ENCODE measurements around the gene C17orf114.

C17orf114 gene

GRCh38 chr17:4846635-4847390, 44.7 kb upstream of the C17orf114 start:
- TF ChIP-seq CTCF (conservative IDR thresholded peaks at IDR 0.05; ENCODE audit: low read depth, low read length) (no peak), SMC3 (IDR thresholded peaks at IDR 0.05; ENCODE audit: low read depth, low read length) (no peak), CHD1 (IDR thresholded peaks at IDR 0.05; ENCODE audit: low read depth, low read length) (no peak), BHLHE40 (IDR thresholded peaks at IDR 0.05; ENCODE audit: low read depth, low read length) (no peak), RFX5 (IDR thresholded peaks at IDR 0.05; ENCODE audit: low read depth, low read length) (no peak), RAD21 (IDR thresholded peaks at IDR 0.05; ENCODE audit: low read length) (no peak), CEBPB (IDR thresholded peaks at IDR 0.05; ENCODE audit: low read depth, low read length) (no peak), MXI1 (IDR thresholded peaks at IDR 0.05; ENCODE audit: borderline replicate concordance, low read depth, low read length) (no peak), MAZ (IDR thresholded peaks at IDR 0.05; ENCODE audit: borderline replicate concordance, low read depth, low read length) (no peak), NFE2L2 (IDR thresholded peaks at IDR 0.05; ENCODE audit: low read depth, low read length) (no peak), RCOR1 (IDR thresholded peaks at IDR 0.05; ENCODE audit: insufficient replicate concordance, low read length) (no peak), FOS (IDR thresholded peaks at IDR 0.05; ENCODE audit: low read depth, low read length) (no peak), ELK1 (IDR thresholded peaks at IDR 0.05; ENCODE audit: borderline replicate concordance, low read depth, low read length) (no peak)
- DNase-seq (no peak), ATAC-seq (ENCODE audit: low read depth) (no peak)
- 84% methylated on average over 5 of the region's 13 CpGs; no CpG with 5 or more reads in 1 of the 2 experiments for WGBS, 2 experiments (ENCODE audit: extremely low coverage in 2 of 2, insufficient read length in 1 of 2)
- dilution Hi-C loops (cut with HindIII; ENCODE audit: low sequenced_read_pairs, unreplicated experiment): no loop called here
- Histone ChIP-seq H2AFZ (replicated peaks; ENCODE audit: low read length, poor library complexity) (no peak overlapping the region), H2BK15ac (ENCODE audit: low read depth, low read length) (no peak overlapping the region), H2BK5ac (ENCODE audit: low read depth, low read length, poor library complexity, severe bottlenecking) (no peak overlapping the region), H3K23ac (ENCODE audit: low read depth, low read length) (no peak overlapping the region), H3K4me3 (ENCODE audit: insufficient read depth, low read depth, low read length) (no peak overlapping the region), H3K4ac (ENCODE audit: low read depth, low read length) (no peak overlapping the region), H3K9me3 (ENCODE audit: control insufficient read depth, insufficient read depth, low read length) (no peaks in the 10 kb centered on the region), H3K4me2 (ENCODE audit: low read depth, low read length) (no peak overlapping the region), H3K56ac (ENCODE audit: extremely low read depth, insufficient read depth, low read length) (no peak overlapping the region), H3K27me3 (ENCODE audit: control insufficient read depth, insufficient read depth, low read length) (no peaks in the 10 kb centered on the region), H2BK120ac (ENCODE audit: low read depth, low read length) (no peak overlapping the region), H3K79me1 (ENCODE audit: low read depth in 1 of 2, low read length in 2 of 2) (peaks cover 51 to 82% of the 10 kb centered on the region in 2 experiments), H3K18ac (ENCODE audit: low read depth, low read length) (no peak overlapping the region), H3K9me1 (ENCODE audit: insufficient read depth, low read length) (peaks cover 18% of the 10 kb centered on the region; the same call in 1 of the 2 replicates), H2BK20ac (ENCODE audit: low read depth, low read length) (no peak overlapping the region), H2AK9ac (replicated peaks; ENCODE audit: low read depth, low read length, poor library complexity) (no peak overlapping the region), H4K5ac (ENCODE audit: low read depth, low read length) (no peak overlapping the region), H3K36me3 (ENCODE audit: control insufficient read depth, insufficient read depth, low read length) (peaks cover 2% of the 10 kb centered on the region; the same call in 1 of the 2 replicates), H3K4me1 (ENCODE audit: control insufficient read depth, insufficient read depth, low read length) (peaks cover 4% of the 10 kb centered on the region; the same call in 1 of the 2 replicates), H4K20me1 (ENCODE audit: insufficient read depth, low read length) (peaks cover 81% of the 10 kb centered on the region), H3K27ac (ENCODE audit: insufficient read depth, low read length) (no peak overlapping the region), H3K14ac (replicated peaks; ENCODE audit: low read depth, low read length) (no peak overlapping the region), H3K9ac (ENCODE audit: low read depth, low read length) (no peak overlapping the region), H4K8ac (ENCODE audit: low read depth in 2 of 2, low read length in 2 of 2) (no peak overlapping the region), H2AK5ac (ENCODE audit: low read depth, low read length) (no peak overlapping the region), H4K91ac (ENCODE audit: insufficient read depth, low read depth, low read length) (no peak overlapping the region)
- in situ Hi-C loops (cut with MboI; ENCODE audit: low sequenced_read_pairs): no loop called here
- BruUV-seq (replicated peaks): no TSS peak
- POLR2A ChIA-PET (ENCODE audit: unreplicated experiment): no interaction called here
- CTCF ChIA-PET: no interaction called here
- intact Hi-C loops (cut with micrococcal nuclease): no loop called here
